HCT116 (cell line): ENCODE results near the gene SLC25A21. TPM values are rescaled to one million over a fixed set of nuclear protein-coding genes. Genes with fewer than 3 reads are reported as not detected.

Source experiments
- ATAC-seq: fragments of 200-7000 bp; cut with Tn5 transposase; 2 replicates; pipeline ENCODE4 v1.9.1; 2020; ENCODE audit warnings: mild to moderate bottlenecking, moderate library complexity
- BruUV-seq: library from RNA; stranded (reverse); fragments of 400-500 nt; replicated peaks from 2 replicates; lab custom pipeline; 2021; lab: Mats Ljungman, UMichigan
- CTCF ChIA-PET: fragments of 300-600 bp; sonication (Branson Sonifier 250); formaldehyde crosslinking; loops from one replicate; lab custom pipeline; 2021; ENCODE audit warnings: antibody characterized with exemption; lab: Charles Lee
- POLR2A ChIA-PET: fragments of 300-600, 350-600 bp; sonication (Branson Sonifier 250); formaldehyde crosslinking; loops from one replicate; lab custom pipeline; 2021; ENCODE audit warnings: antibody characterized with exemption; lab: Charles Lee
- RAD21 ChIA-PET, 2 experiments: fragments of 300-600 bp; sonication (Branson Sonifier 250); formaldehyde crosslinking; loops; one replicate each; lab custom pipeline; 2023; ENCODE audit warnings: low total read pairs in 2 of 2; ENCODE audit not compliant: uncharacterized antibody in 2 of 2, unreplicated experiment in 2 of 2, low non-redundant PET in 1 of 2; lab: Charles Lee
- DNase-seq: peaks from one replicate; pipeline ENCODE4 v3.0.0-alpha.2; 2010; ENCODE audit warnings: low read depth, low spot score
- H2AFZ ChIP-seq: fragments of 200-600 bp; shearing (Covaris generic), sonication (generic); 2 replicates; pipeline ENCODE4 v1.6.1; 2017; ENCODE audit warnings: low read depth, mixed run types, mixed read lengths, antibody characterized with exemption, low read length; ENCODE audit not compliant: poor library complexity, severe bottlenecking
- H3K27ac ChIP-seq: 2 replicates; pipeline ENCODE4 v1.5.1; 2012; ENCODE audit warnings: low read depth, low read length
- H3K27me3 ChIP-seq: fragments of 200-600 bp; sonication (generic); 2 replicates; pipeline ENCODE4 v1.6.1; 2016; ENCODE audit warnings: mixed run types, low read length, mixed read lengths; ENCODE audit not compliant: insufficient read depth
- H3K36me3 ChIP-seq, 2 experiments: fragments of 200-500 bp in 1 of 2; fragments of 200-600 bp in 1 of 2; sonication (Bioruptor generic) in 1 of 2; sonication (generic) in 1 of 2; 2 replicates each; pipeline versions ENCODE4 v1.5.1 to v1.6.1; 2014 to 2016; ENCODE audit warnings: low read length in 2 of 2, inconsistent platforms in 1 of 2, mixed read lengths in 1 of 2, mixed run types in 1 of 2; ENCODE audit not compliant: insufficient read depth in 2 of 2, control insufficient read depth in 1 of 2
- H3K4me1 ChIP-seq, 2 experiments: fragments of 200-600 bp in 1 of 2; sonication (generic) in 1 of 2; 2 replicates each; pipeline versions ENCODE4 v1.5.1 to v1.6.1; 2012 to 2017; ENCODE audit warnings: low read length in 2 of 2, inconsistent platforms in 1 of 2, mild to moderate bottlenecking in 1 of 2, mixed read lengths in 1 of 2, mixed run types in 1 of 2, moderate library complexity in 1 of 2; ENCODE audit not compliant: insufficient read depth in 2 of 2, control insufficient read depth in 1 of 2
- H3K4me2 ChIP-seq: fragments of 200-600 bp; sonication (generic); 2 replicates; pipeline ENCODE4 v1.6.1; 2017; ENCODE audit warnings: mixed run types, low read length, mixed read lengths
- H3K4me3 ChIP-seq, 2 experiments: fragments of 200-600 bp in 1 of 2; sonication (generic) in 1 of 2; replicated peaks in 1 of 2; 2 replicates each; pipeline ENCODE4 v1.5.1; 2011 to 2016; ENCODE audit warnings: low read length in 2 of 2, control low read depth in 1 of 2, low read depth in 1 of 2, mild to moderate bottlenecking in 1 of 2, mixed read lengths in 1 of 2, mixed run types in 1 of 2
- H3K79me2 ChIP-seq: fragments of 200-600 bp; sonication (generic); 2 replicates; pipeline ENCODE4 v1.6.1; 2017; ENCODE audit warnings: mild to moderate bottlenecking, mixed run types, low read length, moderate library complexity, mixed read lengths; ENCODE audit not compliant: insufficient read depth
- H3K9ac ChIP-seq: fragments of 200-600 bp; sonication (generic); 2 replicates; pipeline ENCODE4 v1.6.1; 2016; ENCODE audit warnings: low read length, mixed read lengths
- H3K9me2 ChIP-seq: fragments of 200-600 bp; sonication (generic), shearing (Covaris generic); 2 replicates; pipeline ENCODE4 v1.6.1; 2017; ENCODE audit warnings: mixed run types, mild to moderate bottlenecking, moderate library complexity; ENCODE audit not compliant: insufficient read depth
- H3K9me3 ChIP-seq, 2 experiments: fragments of 200-500 bp in 1 of 2; fragments of 200-600 bp in 1 of 2; sonication (Bioruptor generic) in 1 of 2; sonication (generic) in 1 of 2; 2 replicates each; pipeline ENCODE4 v1.6.1; 2014 to 2017; ENCODE audit warnings: low read length in 2 of 2, mixed read lengths in 2 of 2, inconsistent platforms in 1 of 2, low read depth in 1 of 2, mild to moderate bottlenecking in 1 of 2, mixed run types in 1 of 2, moderate library complexity in 1 of 2; ENCODE audit not compliant: control insufficient read depth in 1 of 2, insufficient read depth in 1 of 2
- H4K20me1 ChIP-seq: fragments of 200-600 bp; sonication (generic), shearing (Covaris generic); 2 replicates; pipeline ENCODE4 v1.6.1; 2017; ENCODE audit warnings: mixed run types, mild to moderate bottlenecking, moderate library complexity; ENCODE audit not compliant: insufficient read depth
- CBX3 ChIP-seq: IDR thresholded peaks from 2 replicates; pipeline ENCODE4 v1.6.1; 2012; ENCODE audit warnings: low read depth
- CEBPB ChIP-seq: IDR thresholded peaks from 2 replicates; pipeline ENCODE4 v1.6.1; 2012; ENCODE audit warnings: low read depth
- ELF1 ChIP-seq: IDR thresholded peaks from 2 replicates; pipeline ENCODE4 v1.6.1; 2012; ENCODE audit warnings: low read depth, borderline replicate concordance
- EZH2 ChIP-seq: fragments of 200-600 bp; sonication (generic); IDR thresholded peaks from 2 replicates; pipeline ENCODE4 v1.6.1; 2017; ENCODE audit warnings: antibody characterized with exemption, mixed run types
- FOSL1 ChIP-seq: IDR thresholded peaks from 2 replicates; pipeline ENCODE4 v1.6.1; 2012; ENCODE audit warnings: low read depth
- JUND ChIP-seq: IDR thresholded peaks from 2 replicates; pipeline ENCODE4 v1.6.1; 2012
- POLR2A ChIP-seq: IDR thresholded peaks from 2 replicates; pipeline ENCODE4 v1.7.0; 2011; ENCODE audit warnings: borderline replicate concordance; ENCODE audit not compliant: insufficient read depth, insufficient read length; ENCODE audit errors: extremely low read depth
- POLR2AphosphoS5 ChIP-seq: IDR thresholded peaks from 2 replicates; pipeline ENCODE4 v1.6.1; 2011; ENCODE audit warnings: mild to moderate bottlenecking, low read depth, low read length, moderate library complexity
- RAD21 ChIP-seq: IDR thresholded peaks from 2 replicates; pipeline ENCODE4 v1.6.1; 2012; ENCODE audit warnings: low read depth, mild to moderate bottlenecking
- SRF ChIP-seq: IDR thresholded peaks from 2 replicates; pipeline ENCODE4 v1.6.1; 2012; ENCODE audit warnings: low read depth
- TCF7L2 ChIP-seq: IDR thresholded peaks from 2 replicates; pipeline ENCODE4 v1.7.0; 2011; ENCODE audit warnings: borderline replicate concordance, inconsistent platforms; ENCODE audit not compliant: insufficient read depth, insufficient read length; ENCODE audit errors: extremely low read depth
- YY1 ChIP-seq: IDR thresholded peaks from 2 replicates; pipeline ENCODE4 v1.6.1; 2011; ENCODE audit warnings: low read length, low read depth, moderate library complexity, mild to moderate bottlenecking; ENCODE audit not compliant: insufficient replicate concordance; ENCODE audit errors: extremely low read depth
- ZNF274 ChIP-seq: fragments of 200-500 bp; sonication (Bioruptor generic); IDR thresholded peaks from 2 replicates; pipeline ENCODE4 v1.6.1; 2014; ENCODE audit warnings: mild to moderate bottlenecking, low read depth, low read length, inconsistent platforms
- intact Hi-C: fragments of 100-400 bp; cut with micrococcal nuclease; formaldehyde crosslinking; loops from 2 replicates; pipeline ENCODE4 v1.10.0; 2022
- total RNA-seq: library from RNA; stranded (reverse); gene quantifications from one replicate; pipeline ENCODE4 v1.2.1, GENCODE V29; 2021; ENCODE audit not compliant: unreplicated experiment
- TF ChIP-seq, protein P1 (sequence below): IDR thresholded peaks from 2 replicates; pipeline ENCODE4 v1.6.1; 2012
- TF ChIP-seq, protein P2 (sequence below): IDR thresholded peaks from 2 replicates; pipeline ENCODE4 v1.6.1; 2012; ENCODE audit warnings: low read depth
- TF ChIP-seq, protein P3 (sequence below): IDR thresholded peaks from 2 replicates; pipeline ENCODE4 v1.6.1; 2011; ENCODE audit warnings: mild to moderate bottlenecking, low read length, moderate library complexity; ENCODE audit not compliant: insufficient replicate concordance; ENCODE audit errors: extremely low read depth

The SLC25A21 gene
- total RNA-seq, 1 experiment from 2014 or later: 3.5 TPM

DNA sequence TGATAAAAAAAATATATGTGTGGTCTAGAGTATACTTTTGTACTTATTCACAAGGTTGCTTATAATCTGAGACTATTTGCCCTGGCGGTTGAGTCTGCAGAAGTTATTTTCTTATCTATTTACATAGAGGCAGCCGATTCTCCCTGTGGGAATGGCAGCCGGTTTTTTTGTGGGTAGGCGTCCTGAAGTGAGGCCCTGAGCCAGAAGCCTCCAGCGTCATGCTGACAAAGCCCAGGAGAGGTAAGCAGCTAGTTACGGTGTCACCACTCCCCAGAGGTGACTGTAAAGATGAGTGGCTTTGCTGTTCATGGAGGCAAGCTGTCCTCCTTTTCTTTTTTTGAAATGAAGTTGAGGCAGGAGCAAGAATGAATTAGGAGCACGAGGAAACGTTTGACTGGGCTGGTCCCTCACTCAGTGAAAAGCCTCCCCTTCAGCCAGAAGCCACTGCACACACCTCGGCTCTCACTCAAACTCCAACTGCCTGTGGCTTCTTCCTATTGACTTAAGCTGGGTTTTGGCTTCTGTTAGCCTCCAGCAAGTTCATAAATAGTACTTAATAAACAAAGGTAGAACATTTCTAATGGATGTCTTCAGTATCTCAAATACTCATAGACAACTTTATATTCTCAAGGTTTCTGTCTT is 489.2 kb downstream of the SLC25A21 start:
- no peak overlapping the region for H3K9ac ChIP-seq
- no peak for DNase-seq
- intact Hi-C loops: no loop called here

GRCh38 chr14:36682338-36682737 is 490.1 kb downstream of the SLC25A21 start:
- BruUV-seq: no TSS peak
- Histone ChIP-seq H3K9ac (no peak overlapping the region), H3K4me2 (no peak overlapping the region), H3K27me3 (no peaks in the 10 kb centered on the region), H3K27ac (no peak overlapping the region), H3K36me3 (no peaks in the 10 kb centered on the region), H3K9me2 (no peaks in the 10 kb centered on the region), H2AFZ (no peak overlapping the region), H4K20me1 (no peaks in the 10 kb centered on the region), H3K4me1 (no peaks in the 10 kb centered on the region), H3K9me3 (no peaks in the 10 kb centered on the region), H3K4me3 (no peak overlapping the region), H3K79me2 (no peaks in the 10 kb centered on the region)
- no peak for ATAC-seq
- RAD21 ChIA-PET: no interaction called here
- DNase-seq: no peak
- CTCF ChIA-PET: no interaction called here
- POLR2A ChIA-PET: no interaction called here
- intact Hi-C loops: no loop called here
- TF ChIP-seq RAD21 (no peak), ELF1 (no peak), CBX3 (no peak), SRF (no peak), POLR2A (no peak), EZH2 (no peak), JUND (no peak), POLR2AphosphoS5 (no peak), YY1 (no peak)
- TF ChIP-seq, protein P1, sequence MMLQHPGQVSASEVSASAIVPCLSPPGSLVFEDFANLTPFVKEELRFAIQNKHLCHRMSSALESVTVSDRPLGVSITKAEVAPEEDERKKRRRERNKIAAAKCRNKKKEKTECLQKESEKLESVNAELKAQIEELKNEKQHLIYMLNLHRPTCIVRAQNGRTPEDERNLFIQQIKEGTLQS: no peak
- TF ChIP-seq, protein P2, sequence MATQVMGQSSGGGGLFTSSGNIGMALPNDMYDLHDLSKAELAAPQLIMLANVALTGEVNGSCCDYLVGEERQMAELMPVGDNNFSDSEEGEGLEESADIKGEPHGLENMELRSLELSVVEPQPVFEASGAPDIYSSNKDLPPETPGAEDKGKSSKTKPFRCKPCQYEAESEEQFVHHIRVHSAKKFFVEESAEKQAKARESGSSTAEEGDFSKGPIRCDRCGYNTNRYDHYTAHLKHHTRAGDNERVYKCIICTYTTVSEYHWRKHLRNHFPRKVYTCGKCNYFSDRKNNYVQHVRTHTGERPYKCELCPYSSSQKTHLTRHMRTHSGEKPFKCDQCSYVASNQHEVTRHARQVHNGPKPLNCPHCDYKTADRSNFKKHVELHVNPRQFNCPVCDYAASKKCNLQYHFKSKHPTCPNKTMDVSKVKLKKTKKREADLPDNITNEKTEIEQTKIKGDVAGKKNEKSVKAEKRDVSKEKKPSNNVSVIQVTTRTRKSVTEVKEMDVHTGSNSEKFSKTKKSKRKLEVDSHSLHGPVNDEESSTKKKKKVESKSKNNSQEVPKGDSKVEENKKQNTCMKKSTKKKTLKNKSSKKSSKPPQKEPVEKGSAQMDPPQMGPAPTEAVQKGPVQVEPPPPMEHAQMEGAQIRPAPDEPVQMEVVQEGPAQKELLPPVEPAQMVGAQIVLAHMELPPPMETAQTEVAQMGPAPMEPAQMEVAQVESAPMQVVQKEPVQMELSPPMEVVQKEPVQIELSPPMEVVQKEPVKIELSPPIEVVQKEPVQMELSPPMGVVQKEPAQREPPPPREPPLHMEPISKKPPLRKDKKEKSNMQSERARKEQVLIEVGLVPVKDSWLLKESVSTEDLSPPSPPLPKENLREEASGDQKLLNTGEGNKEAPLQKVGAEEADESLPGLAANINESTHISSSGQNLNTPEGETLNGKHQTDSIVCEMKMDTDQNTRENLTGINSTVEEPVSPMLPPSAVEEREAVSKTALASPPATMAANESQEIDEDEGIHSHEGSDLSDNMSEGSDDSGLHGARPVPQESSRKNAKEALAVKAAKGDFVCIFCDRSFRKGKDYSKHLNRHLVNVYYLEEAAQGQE: no peak

More for the DNA sequence above, 489.2 kb downstream of the SLC25A21 start:
- Histone ChIP-seq H3K36me3 (no peaks in the 10 kb centered on the region), H3K4me3 (no peak overlapping the region), H3K27me3 (no peaks in the 10 kb centered on the region), H3K27ac (no peak overlapping the region), H2AFZ (no peak overlapping the region), H3K9me3 (no peaks in the 10 kb centered on the region), H3K4me1 (no peaks in the 10 kb centered on the region), H3K79me2 (no peaks in the 10 kb centered on the region), H4K20me1 (no peaks in the 10 kb centered on the region), H3K9me2 (no peaks in the 10 kb centered on the region), H3K4me2 (no peak overlapping the region)
- no peak for TF ChIP-seq EZH2
- TF ChIP-seq ZNF274: no peak
- TF ChIP-seq CEBPB: no peak
- TF ChIP-seq TCF7L2: no peak
- TF ChIP-seq CBX3: no peak
- no peak for TF ChIP-seq FOSL1
- TF ChIP-seq JUND: no peak
- TF ChIP-seq, protein P3, sequence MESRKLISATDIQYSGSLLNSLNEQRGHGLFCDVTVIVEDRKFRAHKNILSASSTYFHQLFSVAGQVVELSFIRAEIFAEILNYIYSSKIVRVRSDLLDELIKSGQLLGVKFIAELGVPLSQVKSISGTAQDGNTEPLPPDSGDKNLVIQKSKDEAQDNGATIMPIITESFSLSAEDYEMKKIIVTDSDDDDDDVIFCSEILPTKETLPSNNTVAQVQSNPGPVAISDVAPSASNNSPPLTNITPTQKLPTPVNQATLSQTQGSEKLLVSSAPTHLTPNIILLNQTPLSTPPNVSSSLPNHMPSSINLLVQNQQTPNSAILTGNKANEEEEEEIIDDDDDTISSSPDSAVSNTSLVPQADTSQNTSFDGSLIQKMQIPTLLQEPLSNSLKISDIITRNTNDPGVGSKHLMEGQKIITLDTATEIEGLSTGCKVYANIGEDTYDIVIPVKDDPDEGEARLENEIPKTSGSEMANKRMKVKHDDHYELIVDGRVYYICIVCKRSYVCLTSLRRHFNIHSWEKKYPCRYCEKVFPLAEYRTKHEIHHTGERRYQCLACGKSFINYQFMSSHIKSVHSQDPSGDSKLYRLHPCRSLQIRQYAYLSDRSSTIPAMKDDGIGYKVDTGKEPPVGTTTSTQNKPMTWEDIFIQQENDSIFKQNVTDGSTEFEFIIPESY: no peak
- BruUV-seq: no TSS peak
- no peak for ATAC-seq
- CTCF ChIA-PET: no interaction called here
- RAD21 ChIA-PET: no interaction called here
- POLR2A ChIA-PET: no interaction called here
